CD4-positive, alpha-beta T cell treated with Interferon gamma for 1 hour (primary cell): Measurements from ENCODE around the gene FGD2.
"Not testable (repeated sequence)": the region's sequence is repeated elsewhere in the genome, so short reads cannot be mapped to it uniquely, and the experiment has no call there.

ENCODE experiments used
- DNase-seq: peaks from one replicate; pipeline ENCODE4 v3.0.0-alpha.2; 2020

Gene FGD2

DNA sequence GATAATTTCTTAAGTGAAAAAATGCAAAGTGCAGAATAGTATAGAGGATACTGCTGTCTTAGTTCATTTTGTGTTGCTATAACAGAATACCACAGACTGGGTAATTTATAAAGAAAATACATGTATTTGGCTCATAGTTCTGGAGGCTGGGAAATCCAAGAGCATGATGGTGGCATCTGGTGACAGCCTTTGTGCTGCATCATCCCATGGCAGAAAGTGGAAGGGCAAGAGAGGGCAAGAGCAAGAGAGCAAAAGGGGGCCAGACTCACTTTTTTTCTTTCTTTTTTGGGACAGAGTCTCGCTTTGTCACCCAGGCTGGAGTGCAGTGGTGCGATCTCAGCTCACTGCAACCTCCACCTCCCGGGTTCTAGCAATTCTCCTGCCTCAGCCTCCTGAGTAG, 37.6 kb downstream of the FGD2 start:
- not testable (repeated sequence) for DNase-seq

DNA sequence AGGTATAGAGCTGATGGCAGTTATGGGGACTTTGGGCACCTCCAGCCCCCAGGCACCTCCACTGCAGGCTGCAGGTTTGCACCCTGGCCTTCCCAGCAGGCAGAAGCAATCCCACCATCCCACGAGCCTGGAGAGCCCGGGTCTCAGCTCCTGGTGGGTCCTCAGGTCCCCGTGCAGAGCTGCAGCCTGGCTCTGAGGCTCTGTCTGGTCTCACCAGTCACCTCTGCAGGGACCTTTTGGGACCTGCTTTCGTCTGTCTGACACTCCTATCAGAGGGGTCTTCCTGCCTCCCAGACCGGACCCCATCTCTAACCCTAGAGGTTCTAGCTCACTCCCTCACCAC, 41.9 kb downstream of the FGD2 start:
- DNase-seq, result no peak

- no peak for DNase-seq
These were observed 42.4 kb downstream of the FGD2 start for GRCh38 chr6:37047689-37048402.

DNA sequence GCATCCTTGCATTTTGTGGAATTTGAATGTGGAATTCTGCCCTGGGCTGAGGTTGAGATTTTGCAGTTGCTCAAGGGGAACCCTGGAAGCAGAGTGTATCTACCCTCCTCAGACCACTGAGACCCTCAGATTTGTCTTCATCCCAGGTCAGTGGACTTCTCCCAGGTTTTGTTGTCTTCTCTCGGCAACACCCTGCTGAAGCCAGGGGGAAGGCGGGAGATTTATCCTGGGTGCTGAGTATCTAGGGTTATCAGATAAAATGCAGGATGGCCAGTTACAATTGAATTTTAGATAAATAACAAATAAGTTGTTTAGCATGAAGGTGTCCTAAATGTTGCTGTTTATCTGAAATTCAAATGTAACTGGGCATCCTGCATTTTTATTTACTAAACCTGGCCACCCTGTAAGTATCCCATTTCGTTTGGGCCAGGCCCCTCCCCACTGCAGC, 43.0 kb downstream of the FGD2 start:
- DNase-seq, result no peak

DNA sequence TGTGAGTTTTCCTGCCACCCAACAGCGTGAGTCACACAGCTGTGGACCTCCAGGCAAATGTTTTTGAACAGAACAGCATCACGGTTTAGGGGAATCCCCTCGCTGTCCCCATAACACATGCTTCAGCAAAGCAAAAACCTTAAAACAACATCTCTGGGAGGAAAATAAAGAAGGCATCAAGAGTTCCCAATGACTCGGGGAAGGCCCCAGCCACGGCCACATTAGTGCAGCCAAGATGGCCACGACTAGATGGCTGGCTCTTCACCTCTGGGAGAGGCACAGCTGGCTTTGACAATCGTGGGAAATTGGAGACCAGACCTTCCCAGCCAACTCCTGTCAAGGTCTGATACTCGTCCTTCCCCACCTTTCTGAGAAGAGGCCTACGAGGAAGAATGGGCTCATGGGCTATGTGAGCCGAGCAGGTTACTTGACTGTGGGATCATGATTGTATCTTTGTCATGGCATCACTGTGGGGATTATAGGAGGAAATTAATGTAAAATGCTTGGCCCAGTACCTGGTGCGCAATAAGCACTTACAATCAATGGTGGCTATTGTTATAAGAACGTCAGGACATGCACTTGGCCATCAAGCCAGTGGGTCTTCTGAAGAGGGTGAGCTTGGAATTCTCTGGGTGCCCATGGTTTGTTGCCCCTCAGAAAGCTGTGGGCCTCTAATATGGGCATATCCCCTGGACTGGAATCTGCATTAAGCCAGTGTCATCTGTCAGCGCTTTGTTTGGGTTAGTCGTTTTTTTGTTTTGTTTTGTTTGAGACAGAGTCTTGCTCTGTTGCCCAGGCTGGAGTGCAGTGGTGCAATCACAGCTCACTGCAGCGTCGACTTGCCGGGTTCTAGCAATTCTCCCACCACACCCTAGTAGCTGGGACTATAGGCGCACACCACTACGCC, 43.6 kb downstream of the FGD2 start:
- peak; percentile 86 for DNase-seq

DNA sequence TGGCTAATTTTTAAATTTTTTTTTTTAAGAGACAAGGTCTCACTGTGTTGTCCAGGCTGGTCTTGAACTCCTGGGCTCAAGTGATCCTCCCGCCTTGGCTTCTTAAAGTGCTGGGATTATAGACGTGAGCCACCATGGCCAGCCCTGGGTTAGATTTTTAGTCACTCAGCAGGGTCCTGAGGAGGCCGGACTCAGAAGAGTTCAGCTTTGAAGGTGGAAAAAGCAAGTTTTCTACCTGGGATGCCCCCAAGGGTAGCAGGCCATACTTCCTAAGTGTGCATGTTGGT, 44.2 kb downstream of the FGD2 start:
- DNase-seq, result no peak

GRCh38 chr6:37050045-37050853, 44.8 kb downstream of the FGD2 start:
- DNase-seq, result peak; percentile 88

GRCh38 chr6:37050854-37051137, 45.3 kb downstream of the FGD2 start:
- DNase-seq, result no peak

- peak; percentile 92 for DNase-seq
These were observed 45.9 kb downstream of the FGD2 start for GRCh38 chr6:37051138-37052026.

DNA sequence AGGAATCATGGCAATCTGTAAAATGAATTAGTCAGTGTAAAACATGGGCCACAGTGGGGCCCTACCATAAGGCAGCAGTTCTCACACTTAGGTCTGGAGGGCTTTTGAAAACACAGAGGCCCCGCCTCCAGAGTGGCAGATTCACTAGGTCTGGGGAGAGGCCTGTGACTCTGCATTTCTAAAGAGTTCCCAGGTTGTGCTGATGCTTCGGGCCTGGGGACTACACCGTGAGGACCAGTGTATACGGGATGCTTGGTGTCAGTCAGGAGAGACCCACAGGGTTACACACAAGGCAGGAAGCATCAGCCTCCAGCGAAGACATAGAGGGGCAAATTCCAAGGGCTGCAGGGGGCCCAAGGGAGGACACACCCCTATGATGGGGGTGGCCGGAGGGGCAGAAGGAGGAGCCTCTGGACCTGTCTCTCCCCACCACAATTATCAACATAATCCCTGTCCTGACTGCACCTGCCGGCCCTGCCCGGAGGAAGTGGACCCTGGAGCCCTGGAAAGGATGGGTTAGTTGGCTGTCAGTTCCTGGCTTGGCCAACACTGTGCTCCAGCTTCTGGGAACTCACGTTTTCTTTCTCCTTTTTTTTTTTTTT, 46.7 kb downstream of the FGD2 start:
- DNase-seq, result no peak

- DNase-seq, result no peak
These were observed 48.2 kb downstream of the FGD2 start for GRCh38 chr6:37053683-37054082.

- no peak for DNase-seq
These were observed 48.7 kb downstream of the FGD2 start for GRCh38 chr6:37054171-37054570.

GRCh38 chr6:37054580-37054979, 49.1 kb downstream of the FGD2 start:
- no peak for DNase-seq

DNA sequence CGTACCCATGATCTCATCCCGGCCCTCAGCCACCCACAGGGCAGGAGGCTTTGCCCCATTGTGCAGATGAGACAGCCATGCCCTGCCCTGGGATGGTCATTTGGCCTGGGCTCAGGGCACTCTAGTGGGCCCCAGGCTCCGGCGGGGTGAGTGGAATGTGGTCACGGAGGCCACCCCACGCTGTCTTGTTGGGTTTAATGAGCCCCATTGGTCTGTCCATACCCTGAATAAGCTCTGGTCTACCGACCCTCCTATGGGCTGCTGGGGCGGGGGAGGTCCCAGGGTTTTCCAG, 50.6 kb downstream of the FGD2 start:
- DNase-seq, result no peak

GRCh38 chr6:37056439-37057127, 51.1 kb downstream of the FGD2 start:
- no peak for DNase-seq

- no peak for DNase-seq
These were observed 51.6 kb downstream of the FGD2 start for GRCh38 chr6:37057128-37057471.

DNA sequence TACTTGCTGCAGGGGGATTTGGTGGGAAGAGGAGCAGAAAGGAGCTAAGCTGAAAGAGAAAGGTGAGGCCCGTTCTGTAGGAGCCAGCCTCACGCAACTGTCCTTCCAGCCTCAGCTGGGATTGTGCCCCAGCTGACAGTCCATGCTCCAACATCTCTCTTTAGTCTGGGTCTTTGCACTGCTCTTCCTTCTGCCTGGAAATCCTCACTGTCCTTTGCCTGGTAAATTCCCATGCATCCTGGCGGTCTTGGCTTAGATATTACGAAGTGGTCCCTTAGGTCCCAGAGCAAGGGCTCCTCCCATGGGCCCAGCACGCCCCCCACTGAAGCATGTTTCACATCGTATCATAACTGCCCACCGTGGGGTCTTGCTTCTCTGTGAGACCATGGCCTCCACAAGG, 52.2 kb downstream of the FGD2 start:
- DNase-seq, result no peak

GRCh38 chr6:37058084-37058586, 52.7 kb downstream of the FGD2 start:
- no peak for DNase-seq

- not testable (repeated sequence) for DNase-seq
These were observed 53.5 kb downstream of the FGD2 start for GRCh38 chr6:37058984-37059343.

- peak; percentile 41 for DNase-seq
These were observed 54.1 kb downstream of the FGD2 start for GRCh38 chr6:37059344-37060194.

- no peak for DNase-seq
These were observed 54.7 kb downstream of the FGD2 start for GRCh38 chr6:37060195-37060559.
